Umbilical cord (tissue), 2 donors: Measurements from ENCODE around the gene HES5. TPM values are rescaled to one million over a fixed set of nuclear protein-coding genes. Genes with fewer than 3 reads are reported as not detected.

ENCODE experiments used
- DNase-seq: peaks from one replicate; pipeline ENCODE4 v3.0.0-alpha.2; 2015; ENCODE audit warnings: low spot score
- total RNA-seq: library from RNA; depleted of rRNA; stranded (reverse); fragments of >200 nt; gene quantifications from one replicate; pipeline ENCODE4 v1.2.3, GENCODE V29; 2014; ENCODE audit warnings: low replicate concordance; ENCODE audit not compliant: insufficient read depth

Gene HES5
- total RNA-seq, 1 donor from 2014 or later = not detected

DNA sequence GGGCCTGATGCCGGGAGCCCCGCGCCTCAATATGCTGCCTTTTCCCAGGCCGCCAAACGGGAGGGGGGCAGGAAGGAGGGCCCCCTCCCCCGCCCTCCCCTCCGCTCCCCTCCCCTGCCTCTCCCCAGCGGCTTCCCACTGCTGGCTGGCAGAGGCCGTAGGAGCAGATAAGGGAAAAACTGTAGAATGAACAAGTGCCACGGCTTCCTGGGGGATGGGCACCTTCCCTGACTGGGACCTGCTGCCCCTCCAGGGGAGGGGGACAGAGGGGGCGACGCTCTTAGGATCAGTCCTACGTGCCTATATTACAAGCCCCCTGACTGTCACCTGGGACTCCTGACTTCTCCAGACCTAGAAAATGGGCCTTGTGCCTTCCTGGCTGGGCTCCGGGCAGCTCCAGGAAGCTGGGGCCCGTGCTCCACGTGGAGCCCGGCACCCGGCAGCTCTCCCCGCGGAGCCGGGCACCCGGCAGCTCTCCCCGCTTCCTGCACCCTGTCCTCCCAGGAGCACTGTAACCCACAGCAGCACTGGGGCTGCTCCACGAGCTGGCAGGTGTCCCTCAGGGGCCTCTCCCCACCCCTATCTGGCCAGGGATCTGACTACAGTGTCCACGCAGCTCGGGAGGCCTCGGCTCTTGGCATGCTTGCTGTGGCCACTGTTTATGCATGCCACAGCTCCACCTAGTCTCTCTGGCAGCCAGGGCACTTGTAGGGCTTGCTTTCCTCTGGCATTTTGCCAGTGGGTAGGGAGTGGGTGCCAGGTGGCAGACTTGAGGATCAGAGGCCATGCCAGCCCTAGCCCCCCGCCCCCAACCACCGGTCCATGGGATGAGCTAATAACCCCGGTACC, 674 bp upstream of the HES5 start:
- DNase-seq = no peak

DNA sequence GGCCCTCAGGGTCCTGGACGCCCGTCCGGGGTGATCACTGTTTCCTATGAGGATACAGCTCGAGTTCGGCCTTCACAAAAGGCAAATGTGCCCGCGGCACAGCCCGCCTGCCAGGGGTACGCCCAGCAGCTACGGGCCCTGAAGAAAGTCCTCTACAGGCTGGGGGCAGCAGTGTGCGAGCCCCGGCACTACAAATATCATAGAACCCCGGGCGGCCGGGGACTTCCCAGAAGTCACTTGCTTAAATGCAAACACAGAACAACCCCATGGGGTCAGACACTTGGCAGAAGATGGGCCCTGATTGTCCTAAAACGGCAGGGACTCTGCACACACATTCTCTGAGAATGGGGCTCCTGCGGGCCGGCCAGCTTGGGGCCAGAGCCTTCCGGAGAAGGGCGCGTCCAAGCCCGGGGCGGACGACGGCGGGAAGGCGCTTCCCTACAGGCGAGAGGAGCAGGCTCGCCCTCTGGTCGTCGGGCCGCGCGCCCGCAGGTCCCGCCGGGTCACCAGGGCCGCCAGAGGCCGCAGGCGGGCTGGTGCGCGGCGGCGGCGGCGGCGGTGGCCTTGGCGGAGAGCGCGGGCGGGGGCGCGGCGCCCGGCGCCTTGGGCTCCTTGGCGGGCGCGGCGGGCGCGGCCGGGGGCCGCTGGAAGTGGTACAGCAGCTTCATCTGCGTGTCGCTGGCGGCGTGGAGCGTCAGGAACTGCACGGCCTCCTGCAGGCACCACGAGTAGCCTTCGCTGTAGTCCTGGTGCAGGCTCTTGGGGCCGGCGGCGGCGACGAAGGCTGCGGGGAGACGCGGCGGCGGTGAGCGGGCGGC, 888 bp downstream of the HES5 start:
- no peak for DNase-seq

DNA sequence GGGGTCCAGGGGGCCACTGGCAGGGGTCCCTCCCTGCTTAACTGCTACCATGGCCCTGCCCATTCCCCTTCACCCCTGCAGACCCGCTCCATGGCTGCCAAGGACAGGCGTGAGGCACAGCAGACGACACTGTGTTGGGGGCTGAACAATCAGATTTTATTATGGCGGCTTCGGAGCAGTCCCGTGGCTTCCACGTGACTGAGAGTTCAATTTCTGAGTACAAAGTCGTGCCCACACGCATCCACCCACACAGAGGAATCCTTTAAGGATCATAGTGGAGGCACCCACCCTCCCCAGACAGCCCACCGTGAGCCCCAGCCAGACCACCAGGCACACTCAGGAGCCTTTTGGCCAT, 1.5 kb downstream of the HES5 start:
- no peak for DNase-seq

DNA sequence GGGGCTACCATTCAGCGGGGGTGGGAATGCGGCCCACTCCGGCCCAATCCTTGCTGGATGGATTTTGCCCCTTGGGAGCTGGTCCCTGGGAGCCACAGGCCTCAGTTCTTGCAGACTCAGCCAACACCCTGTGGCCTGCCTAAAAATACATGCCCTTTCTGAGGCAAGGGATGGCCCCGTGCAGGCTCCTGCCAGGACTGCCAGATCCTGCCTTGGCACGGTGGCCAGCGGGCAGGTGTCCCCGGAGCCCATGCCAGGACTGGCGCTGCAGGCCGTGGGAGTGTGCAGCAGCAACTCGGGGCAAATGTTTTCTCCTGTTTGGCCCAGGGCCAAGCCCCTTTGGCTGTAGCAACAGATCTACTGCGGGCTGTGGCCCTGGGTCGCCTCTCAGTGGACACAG, 2.0 kb downstream of the HES5 start:
- DNase-seq = no peak

DNA sequence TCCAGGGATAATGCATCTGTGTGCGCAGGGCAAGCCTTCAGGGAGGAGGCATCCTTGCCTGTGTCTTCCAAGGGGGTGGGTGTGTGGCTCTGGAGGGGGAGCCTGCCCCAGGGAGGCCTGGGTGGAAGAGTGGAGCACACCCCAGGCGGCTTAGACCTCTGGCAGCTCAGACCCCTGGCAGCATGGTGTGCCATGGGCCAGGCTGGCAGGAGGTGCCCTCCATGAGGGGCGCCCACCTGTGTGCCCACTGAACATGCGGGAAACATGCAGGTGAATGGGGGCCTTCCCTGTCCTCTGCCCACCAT, 2.6 kb downstream of the HES5 start:
- DNase-seq = no peak

DNA sequence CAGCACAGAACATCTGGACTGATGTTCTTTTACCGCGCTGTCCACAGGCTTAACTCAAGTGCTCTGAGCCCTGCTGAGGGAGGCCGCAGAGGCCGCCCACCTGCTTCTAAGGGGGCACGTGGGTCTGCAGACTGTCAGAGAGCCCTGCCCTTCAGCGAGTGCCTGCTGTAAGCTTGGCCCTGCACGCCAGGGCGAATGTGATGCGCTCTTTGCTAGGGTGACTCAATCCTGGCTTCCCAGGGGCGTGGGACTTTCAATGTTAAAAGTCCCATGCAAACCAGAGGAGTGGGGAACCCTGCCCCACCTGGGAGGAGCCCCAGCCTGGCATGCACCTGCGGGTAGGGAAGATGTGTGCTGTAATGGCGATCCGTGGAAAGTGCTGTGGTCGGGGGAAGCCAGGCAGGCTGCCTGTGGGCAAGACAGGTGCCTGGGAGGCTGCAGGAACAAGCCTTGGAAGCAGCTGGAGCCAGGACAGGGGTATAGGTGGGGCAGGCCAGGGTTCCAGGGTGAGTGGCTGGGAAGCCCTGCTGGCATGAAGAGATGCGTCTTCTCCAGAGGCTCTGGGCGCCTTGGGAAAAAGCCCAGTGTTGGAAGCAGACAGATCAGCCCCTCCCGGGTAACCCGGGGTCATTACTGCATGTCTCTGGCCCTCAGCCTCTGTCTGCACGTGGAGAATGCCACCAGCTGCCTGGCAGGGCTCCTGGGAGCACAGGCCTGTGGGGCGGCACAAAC, 3.1 kb downstream of the HES5 start:
- peak; percentile 66 for DNase-seq

- DNase-seq = peak; percentile 95
Observed at GRCh38 chr1:2525920-2526823, 3.9 kb downstream of the HES5 start, which contains the start of gene PANK4. TSS of gene PANK4 (minus strand) at chr1:2526596. CDS start at chr1:2526587, 9 bp downstream.

- DNase-seq = no peak
Observed at GRCh38 chr1:2525572-2525919, 4.5 kb downstream of the HES5 start.

GRCh38 chr1:2523891-2524609, 6.0 kb downstream of the HES5 start:
- DNase-seq = no peak

GRCh38 chr1:2523191-2523890, 6.7 kb downstream of the HES5 start:
- no peak for DNase-seq

GRCh38 chr1:2522230-2522629, 7.8 kb downstream of the HES5 start:
- DNase-seq = no peak

- DNase-seq = no peak
Observed at GRCh38 chr1:2520806-2521205, 9.3 kb downstream of the HES5 start.

DNA sequence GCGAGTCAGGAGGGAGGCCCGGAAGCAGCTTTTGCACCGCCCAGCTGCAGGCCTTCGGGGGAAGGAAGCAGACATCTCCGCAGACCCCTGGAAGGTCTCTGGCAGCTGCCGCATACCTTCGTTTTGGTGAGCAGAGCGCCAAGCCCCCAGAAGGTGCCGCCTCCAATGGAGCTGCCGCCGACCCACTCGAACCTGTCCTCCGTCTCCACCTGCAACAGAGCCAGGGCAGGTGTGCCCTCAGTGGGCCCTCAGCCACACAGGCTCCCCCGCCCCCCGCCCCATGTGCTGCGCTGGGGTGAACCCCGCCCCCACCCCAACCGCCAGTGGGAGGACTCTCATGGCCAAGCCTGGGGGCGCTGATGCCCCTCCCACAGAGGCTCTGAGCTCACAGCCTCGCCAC, 9.9 kb downstream of the HES5 start:
- DNase-seq = no peak

- DNase-seq = no peak
Observed at GRCh38 chr1:2519729-2520128, 10.3 kb downstream of the HES5 start.

DNA sequence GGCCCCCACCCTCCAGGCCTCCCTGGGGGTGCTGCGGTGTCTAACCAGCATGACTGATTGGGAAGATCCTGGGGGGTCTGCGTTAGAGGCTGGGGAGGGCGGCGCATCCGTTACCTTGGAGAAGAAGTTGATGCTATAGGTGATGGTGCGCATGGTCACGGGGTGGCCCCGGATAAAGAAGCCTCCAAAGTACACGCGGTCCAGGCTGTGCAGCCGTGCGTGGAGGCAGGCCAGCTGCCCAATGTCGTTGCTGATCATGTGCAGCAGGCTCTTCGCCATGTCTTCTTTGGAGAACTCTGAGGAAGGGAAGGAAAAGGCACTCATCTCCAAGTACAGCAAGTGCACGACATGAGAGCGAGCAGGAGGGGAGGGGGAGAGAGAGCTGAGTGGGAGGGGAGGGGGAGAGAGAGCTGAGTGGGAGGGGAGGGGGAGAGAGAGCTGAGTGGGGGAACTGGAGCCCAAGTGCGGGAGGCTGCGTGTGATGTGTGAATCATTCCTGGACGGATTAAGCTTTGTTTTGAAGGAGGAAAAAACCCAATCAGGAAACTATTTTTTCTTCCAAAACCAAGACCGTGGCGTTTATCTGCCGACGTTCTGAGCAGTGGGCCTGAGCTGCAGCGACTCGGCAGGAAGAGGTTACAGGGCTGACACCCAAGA, 10.9 kb downstream of the HES5 start:
- no peak for DNase-seq

DNA sequence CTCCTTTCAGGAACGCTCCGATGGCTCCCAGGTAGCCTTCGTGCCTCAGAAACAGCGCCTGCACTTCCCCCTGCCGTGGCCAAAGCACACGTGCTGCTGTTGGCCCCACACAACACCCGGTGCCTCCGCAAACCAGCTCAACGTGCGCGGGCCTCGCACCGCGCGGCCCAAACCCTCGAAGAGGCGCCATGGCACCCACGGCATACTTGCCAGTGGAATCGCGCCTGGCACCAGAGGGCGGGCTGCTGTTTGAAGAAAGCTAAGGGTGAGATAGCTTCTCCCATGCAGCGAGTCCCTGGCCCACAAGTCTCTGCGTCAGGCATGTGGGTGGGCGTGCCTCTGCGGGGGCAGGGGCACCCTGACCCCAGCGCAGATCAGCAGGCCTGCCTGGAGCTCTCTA, 11.5 kb downstream of the HES5 start:
- DNase-seq = no peak

GRCh38 chr1:2517966-2518365, 12.1 kb downstream of the HES5 start:
- DNase-seq = no peak

- DNase-seq = no peak
Observed at GRCh38 chr1:2516946-2517345, 13.1 kb downstream of the HES5 start.

DNA sequence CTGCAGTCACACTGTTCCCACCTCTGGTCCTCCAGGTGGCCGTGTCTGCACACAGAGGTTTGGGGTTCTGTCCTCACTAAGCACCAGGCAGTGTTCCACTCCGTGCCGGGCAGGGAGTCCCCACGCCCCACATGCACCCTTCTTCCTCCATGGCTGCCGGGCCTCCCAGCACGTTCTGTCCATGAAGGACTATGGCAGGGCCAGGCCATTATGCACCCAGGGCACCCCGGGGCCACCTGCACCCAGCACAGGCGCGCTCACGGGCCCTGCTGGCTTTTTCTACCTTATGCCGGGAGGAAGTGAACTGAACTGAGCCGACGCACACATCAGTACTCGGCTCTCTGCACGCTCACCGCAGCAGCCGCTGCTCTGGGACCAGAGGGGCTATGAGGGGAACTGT, 13.9 kb downstream of the HES5 start:
- DNase-seq = no peak

GRCh38 chr1:2515763-2516080, 14.3 kb downstream of the HES5 start:
- no peak for DNase-seq
